K562 (cell line): ENCODE results near the gene UBA7. TPM values are rescaled to one million over a fixed set of nuclear protein-coding genes. Genes with fewer than 3 reads are reported as not detected.

ENCODE experiments used
- BRCA1 ChIP-seq, 2 experiments: fragments of 450-650 bp in 1 of 2; sonication (generic) in 1 of 2; formaldehyde crosslinking in 1 of 2; IDR thresholded peaks; 2 replicates each; pipeline versions ENCODE4 v1.5.0 to v1.6.1; 2017 to 2020; ENCODE audit warnings: mild to moderate bottlenecking in 1 of 2, missing genetic modification reagents in 1 of 2
- L3MBTL2 ChIP-seq: fragments of 450-650 bp; IDR thresholded peaks from 2 replicates; pipeline ENCODE4 v1.6.1; 2016; ENCODE audit warnings: mild to moderate bottlenecking, moderate library complexity
- LEF1 ChIP-seq: fragments of 450-650 bp; IDR thresholded peaks from 2 replicates; pipeline ENCODE4 v1.6.1; 2016; ENCODE audit warnings: mild to moderate bottlenecking
- SMAD4 ChIP-seq: fragments of 250-450 bp; sonication (Bioruptor Pico); conservative IDR thresholded peaks from 2 replicates; pipeline ENCODE4 v1.8.0; 2021; ENCODE audit warnings: inconsistent platforms, mild to moderate bottlenecking, moderate library complexity
- ZFP1 ChIP-seq: fragments of 450-650 bp; formaldehyde crosslinking; IDR thresholded peaks from 2 replicates; pipeline ENCODE4 v1.4.0; 2020; ENCODE audit warnings: mild to moderate bottlenecking, mixed read lengths
- ZFX ChIP-seq: sonication (generic); formaldehyde crosslinking; IDR thresholded peaks from 2 replicates; pipeline ENCODE4 v1.8.0; 2022; ENCODE audit warnings: mild to moderate bottlenecking, missing genetic modification reagents, moderate library complexity
- ZNF175 ChIP-seq: fragments of 200-800 bp; sonication (Bioruptor generic); IDR thresholded peaks from 2 replicates; pipeline ENCODE4 v1.6.1; 2016; ENCODE audit warnings: low read depth, mild to moderate bottlenecking, missing genetic modification characterization, missing compliant biosample characterization
- polyA plus RNA-seq, 8 experiments: library from polyadenylated mRNA; depleted of rRNA in 4 of 8; stranded (reverse) in 5 of 8; unstranded in 3 of 8; fragments of >200 nt; fragmentation: Nextera tagmentation in 2 of 8; fragmentation: Illumina TruSeq in 1 of 8; extraction: Ambion mirVana in 2 of 8; extraction: Trizol in 1 of 8; gene quantifications; 2 replicates each; pipeline versions ENCODE4 v1.2.1 to v1.2.3, GENCODE V29; 2011 to 2014; ENCODE audit warnings: inconsistent platforms in 1 of 8, missing spikeins in 1 of 8
- total RNA-seq, 7 experiments: library from RNA; depleted of rRNA in 6 of 7; stranded (reverse); fragments of >200 nt in 6 of 7; fragmentation: Illumina TruSeq in 2 of 7; extraction: Trizol in 2 of 7; gene quantifications; 2 replicates each; pipeline versions ENCODE4 v1.2.1 to v1.2.3, GENCODE V29; 2011 to 2021; ENCODE audit warnings: low replicate concordance in 1 of 7
- TF ChIP-seq, protein P1 (sequence below): fragments of 450-650 bp; IDR thresholded peaks from 2 replicates; pipeline ENCODE4 v1.6.1; 2016; ENCODE audit warnings: borderline replicate concordance
- TF ChIP-seq, protein P2 (sequence below), 2 experiments: fragments of 450-650 bp; formaldehyde crosslinking in 1 of 2; IDR thresholded peaks; 2 replicates each; pipeline versions ENCODE4 v1.4.0 to v1.6.1; 2014 to 2020; ENCODE audit warnings: mild to moderate bottlenecking in 2 of 2, borderline replicate concordance in 1 of 2, low read depth in 1 of 2
- TF ChIP-seq, protein P3 (sequence below): fragments of 450-650 bp; formaldehyde crosslinking; IDR thresholded peaks from 2 replicates; pipeline ENCODE4 v1.4.0; 2020; ENCODE audit warnings: mild to moderate bottlenecking, mixed read lengths
- TF ChIP-seq, protein P4 (sequence below): fragments of 250-450 bp; sonication (Bioruptor Pico); IDR thresholded peaks from 2 replicates; pipeline ENCODE4 v1.4.0; 2020; ENCODE audit warnings: borderline replicate concordance

The UBA7 gene
- total and polyA plus RNA-seq, 9 of the 15 experiments (the other 6 are each of a cell fraction or from before 2014, with no cell fraction given), result 0.17 to 3.3 (median 2.0) TPM

DNA sequence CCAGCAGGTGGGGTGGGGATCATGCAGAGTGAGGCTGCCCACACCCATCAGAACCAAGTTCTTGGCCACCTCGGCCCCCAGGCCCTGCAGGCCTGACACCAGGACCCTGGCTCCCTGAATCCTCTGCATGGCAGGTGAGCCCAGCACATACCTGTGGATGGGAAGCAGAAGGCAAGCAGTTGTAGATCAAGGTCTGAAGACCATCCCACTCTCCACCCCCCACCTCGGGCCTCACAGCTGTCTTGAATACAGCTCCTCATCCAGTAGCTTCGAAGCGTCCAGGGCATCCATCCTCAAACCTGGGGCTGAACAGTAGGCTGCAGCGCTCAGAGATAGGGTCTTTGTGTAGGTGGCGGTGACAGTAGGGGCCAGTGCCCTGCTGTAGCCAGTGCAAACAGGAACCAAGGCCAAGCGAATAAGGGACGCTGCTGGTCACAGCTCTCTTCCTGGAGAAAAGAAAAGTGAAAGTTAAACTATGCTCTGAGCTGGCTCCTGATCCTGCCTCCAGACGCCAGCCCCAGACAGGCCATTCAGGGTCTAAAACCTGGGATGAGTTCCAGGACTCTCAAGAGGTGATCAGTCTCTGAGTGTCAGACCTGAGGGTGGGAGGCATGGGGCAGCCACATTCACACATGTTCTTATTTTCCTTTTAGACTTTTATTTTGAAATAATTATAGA, at the start of gene UBA7 (continued):
- peak; percentile 53 for TF ChIP-seq ZFX
- TF ChIP-seq, protein P1, sequence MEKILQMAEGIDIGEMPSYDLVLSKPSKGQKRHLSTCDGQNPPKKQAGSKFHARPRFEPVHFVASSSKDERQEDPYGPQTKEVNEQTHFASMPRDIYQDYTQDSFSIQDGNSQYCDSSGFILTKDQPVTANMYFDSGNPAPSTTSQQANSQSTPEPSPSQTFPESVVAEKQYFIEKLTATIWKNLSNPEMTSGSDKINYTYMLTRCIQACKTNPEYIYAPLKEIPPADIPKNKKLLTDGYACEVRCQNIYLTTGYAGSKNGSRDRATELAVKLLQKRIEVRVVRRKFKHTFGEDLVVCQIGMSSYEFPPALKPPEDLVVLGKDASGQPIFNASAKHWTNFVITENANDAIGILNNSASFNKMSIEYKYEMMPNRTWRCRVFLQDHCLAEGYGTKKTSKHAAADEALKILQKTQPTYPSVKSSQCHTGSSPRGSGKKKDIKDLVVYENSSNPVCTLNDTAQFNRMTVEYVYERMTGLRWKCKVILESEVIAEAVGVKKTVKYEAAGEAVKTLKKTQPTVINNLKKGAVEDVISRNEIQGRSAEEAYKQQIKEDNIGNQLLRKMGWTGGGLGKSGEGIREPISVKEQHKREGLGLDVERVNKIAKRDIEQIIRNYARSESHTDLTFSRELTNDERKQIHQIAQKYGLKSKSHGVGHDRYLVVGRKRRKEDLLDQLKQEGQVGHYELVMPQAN, result no peak
- no peak for TF ChIP-seq ZNF175 (CRISPR knock-in tag)
- no peak for TF ChIP-seq BRCA1 (IDR thresholded peaks at IDR 0.05)
- TF ChIP-seq BRCA1 (CRISPR knock-in tag; IDR thresholded peaks at IDR 0.05), result 0 out of 2 replicates have a peak, but pooled peaks have one; percentile 40
- TF ChIP-seq LEF1, result no peak
- TF ChIP-seq, protein P2, sequence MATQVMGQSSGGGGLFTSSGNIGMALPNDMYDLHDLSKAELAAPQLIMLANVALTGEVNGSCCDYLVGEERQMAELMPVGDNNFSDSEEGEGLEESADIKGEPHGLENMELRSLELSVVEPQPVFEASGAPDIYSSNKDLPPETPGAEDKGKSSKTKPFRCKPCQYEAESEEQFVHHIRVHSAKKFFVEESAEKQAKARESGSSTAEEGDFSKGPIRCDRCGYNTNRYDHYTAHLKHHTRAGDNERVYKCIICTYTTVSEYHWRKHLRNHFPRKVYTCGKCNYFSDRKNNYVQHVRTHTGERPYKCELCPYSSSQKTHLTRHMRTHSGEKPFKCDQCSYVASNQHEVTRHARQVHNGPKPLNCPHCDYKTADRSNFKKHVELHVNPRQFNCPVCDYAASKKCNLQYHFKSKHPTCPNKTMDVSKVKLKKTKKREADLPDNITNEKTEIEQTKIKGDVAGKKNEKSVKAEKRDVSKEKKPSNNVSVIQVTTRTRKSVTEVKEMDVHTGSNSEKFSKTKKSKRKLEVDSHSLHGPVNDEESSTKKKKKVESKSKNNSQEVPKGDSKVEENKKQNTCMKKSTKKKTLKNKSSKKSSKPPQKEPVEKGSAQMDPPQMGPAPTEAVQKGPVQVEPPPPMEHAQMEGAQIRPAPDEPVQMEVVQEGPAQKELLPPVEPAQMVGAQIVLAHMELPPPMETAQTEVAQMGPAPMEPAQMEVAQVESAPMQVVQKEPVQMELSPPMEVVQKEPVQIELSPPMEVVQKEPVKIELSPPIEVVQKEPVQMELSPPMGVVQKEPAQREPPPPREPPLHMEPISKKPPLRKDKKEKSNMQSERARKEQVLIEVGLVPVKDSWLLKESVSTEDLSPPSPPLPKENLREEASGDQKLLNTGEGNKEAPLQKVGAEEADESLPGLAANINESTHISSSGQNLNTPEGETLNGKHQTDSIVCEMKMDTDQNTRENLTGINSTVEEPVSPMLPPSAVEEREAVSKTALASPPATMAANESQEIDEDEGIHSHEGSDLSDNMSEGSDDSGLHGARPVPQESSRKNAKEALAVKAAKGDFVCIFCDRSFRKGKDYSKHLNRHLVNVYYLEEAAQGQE (IDR thresholded peaks at IDR 0.05; ENCODE audit: borderline replicate concordance), result peak; percentile 73
- TF ChIP-seq, protein P2 (CRISPR knock-in tag; IDR thresholded peaks at IDR 0.05; ENCODE audit: low read depth), result no peak
- no peak for TF ChIP-seq SMAD4 (CRISPR knock-in tag)
- TF ChIP-seq ZFP1, result no peak
- TF ChIP-seq, protein P3, sequence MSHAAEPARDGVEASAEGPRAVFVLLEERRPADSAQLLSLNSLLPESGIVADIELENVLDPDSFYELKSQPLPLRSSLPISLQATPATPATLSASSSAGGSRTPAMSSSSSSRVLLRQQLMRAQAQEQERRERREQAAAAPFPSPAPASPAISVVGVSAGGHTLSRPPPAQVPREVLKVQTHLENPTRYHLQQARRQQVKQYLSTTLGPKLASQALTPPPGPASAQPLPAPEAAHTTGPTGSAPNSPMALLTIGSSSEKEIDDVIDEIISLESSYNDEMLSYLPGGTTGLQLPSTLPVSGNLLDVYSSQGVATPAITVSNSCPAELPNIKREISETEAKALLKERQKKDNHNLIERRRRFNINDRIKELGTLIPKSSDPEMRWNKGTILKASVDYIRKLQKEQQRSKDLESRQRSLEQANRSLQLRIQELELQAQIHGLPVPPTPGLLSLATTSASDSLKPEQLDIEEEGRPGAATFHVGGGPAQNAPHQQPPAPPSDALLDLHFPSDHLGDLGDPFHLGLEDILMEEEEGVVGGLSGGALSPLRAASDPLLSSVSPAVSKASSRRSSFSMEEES, result no peak
- TF ChIP-seq, protein P4, sequence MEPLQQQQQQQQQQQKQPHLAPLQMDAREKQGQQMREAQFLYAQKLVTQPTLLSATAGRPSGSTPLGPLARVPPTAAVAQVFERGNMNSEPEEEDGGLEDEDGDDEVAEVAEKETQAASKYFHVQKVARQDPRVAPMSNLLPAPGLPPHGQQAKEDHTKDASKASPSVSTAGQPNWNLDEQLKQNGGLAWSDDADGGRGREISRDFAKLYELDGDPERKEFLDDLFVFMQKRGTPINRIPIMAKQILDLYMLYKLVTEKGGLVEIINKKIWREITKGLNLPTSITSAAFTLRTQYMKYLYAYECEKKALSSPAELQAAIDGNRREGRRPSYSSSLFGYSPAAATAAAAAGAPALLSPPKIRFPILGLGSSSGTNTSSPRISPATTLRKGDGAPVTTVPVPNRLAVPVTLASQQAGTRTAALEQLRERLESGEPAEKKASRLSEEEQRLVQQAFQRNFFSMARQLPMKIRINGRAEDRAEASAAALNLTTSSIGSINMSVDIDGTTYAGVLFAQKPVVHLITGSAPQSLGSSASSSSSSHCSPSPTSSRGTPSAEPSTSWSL, result no peak
- 0 out of 2 replicates have a peak, but pooled peaks have one; percentile 21 for TF ChIP-seq L3MBTL2
